GM18526 (cell line): ENCODE data around the gene PEAK1.

Experiments
- POLR2A ChIP-seq: IDR thresholded peaks from 3 replicates; pipeline ENCODE4 v1.6.1; 2011; ENCODE audit not compliant: insufficient read length; ENCODE audit errors: extremely low read depth

Gene PEAK1

GRCh38 chr15:77127626-77128025 is 292.3 kb downstream of the PEAK1 start:
- no peak for TF ChIP-seq POLR2A

GRCh38 chr15:77126529-77127326 is 293.2 kb downstream of the PEAK1 start:
- TF ChIP-seq POLR2A, result no peak

- no peak for TF ChIP-seq POLR2A
Observed at GRCh38 chr15:77123854-77124253, 296.1 kb downstream of the PEAK1 start.

GRCh38 chr15:77122576-77122975 is 297.3 kb downstream of the PEAK1 start:
- no peak for TF ChIP-seq POLR2A

GRCh38 chr15:77121599-77121998 is 298.3 kb downstream of the PEAK1 start:
- no peak for TF ChIP-seq POLR2A

GRCh38 chr15:77120576-77120975 is 299.3 kb downstream of the PEAK1 start:
- no peak for TF ChIP-seq POLR2A

- TF ChIP-seq POLR2A, result no peak
Observed at GRCh38 chr15:77119446-77119845, 300.5 kb downstream of the PEAK1 start.

GRCh38 chr15:77118882-77119321 is 301.0 kb downstream of the PEAK1 start:
- no peak for TF ChIP-seq POLR2A

- no peak for TF ChIP-seq POLR2A
Observed at GRCh38 chr15:77115179-77115578, 304.7 kb downstream of the PEAK1 start.

- TF ChIP-seq POLR2A, result no peak
Observed at GRCh38 chr15:77112838-77113504, 306.9 kb downstream of the PEAK1 start.

- TF ChIP-seq POLR2A, result no peak
Observed at GRCh38 chr15:77111789-77112188, 308.1 kb downstream of the PEAK1 start.

GRCh38 chr15:77107531-77108355 is 312.2 kb downstream of the PEAK1 start:
- TF ChIP-seq POLR2A, result no peak

GRCh38 chr15:77107068-77107467 is 312.8 kb downstream of the PEAK1 start:
- TF ChIP-seq POLR2A, result no peak

- TF ChIP-seq POLR2A, result no peak
Observed at GRCh38 chr15:77104155-77104554, 315.7 kb downstream of the PEAK1 start.

- TF ChIP-seq POLR2A, result no peak
Observed at GRCh38 chr15:77099741-77100463, 320.0 kb downstream of the PEAK1 start.
